Uterus (tissue), 2 donors: Measurements from ENCODE around the gene HAGH.

Experiments
- POLR2A ChIP-seq, 2 donors: fragments of 450-650 bp; IDR thresholded peaks; one replicate each; pipeline ENCODE4 v1.6.1; 2016; ENCODE audit warnings: antibody characterized with exemption in 2 of 2, mild to moderate bottlenecking in 1 of 2, moderate library complexity in 1 of 2
- TF ChIP-seq, protein P1 (sequence below), 4 experiments: fragments of 200-600 bp in 2 of 4; fragments of 450-650 bp in 2 of 4; sonication (generic) in 2 of 4; IDR thresholded peaks; one replicate each; pipeline ENCODE4 v1.5.1; 2016 to 2019; ENCODE audit warnings: antibody characterized with exemption in 4 of 4, mild to moderate bottlenecking in 2 of 4, moderate library complexity in 1 of 4

DNA sequence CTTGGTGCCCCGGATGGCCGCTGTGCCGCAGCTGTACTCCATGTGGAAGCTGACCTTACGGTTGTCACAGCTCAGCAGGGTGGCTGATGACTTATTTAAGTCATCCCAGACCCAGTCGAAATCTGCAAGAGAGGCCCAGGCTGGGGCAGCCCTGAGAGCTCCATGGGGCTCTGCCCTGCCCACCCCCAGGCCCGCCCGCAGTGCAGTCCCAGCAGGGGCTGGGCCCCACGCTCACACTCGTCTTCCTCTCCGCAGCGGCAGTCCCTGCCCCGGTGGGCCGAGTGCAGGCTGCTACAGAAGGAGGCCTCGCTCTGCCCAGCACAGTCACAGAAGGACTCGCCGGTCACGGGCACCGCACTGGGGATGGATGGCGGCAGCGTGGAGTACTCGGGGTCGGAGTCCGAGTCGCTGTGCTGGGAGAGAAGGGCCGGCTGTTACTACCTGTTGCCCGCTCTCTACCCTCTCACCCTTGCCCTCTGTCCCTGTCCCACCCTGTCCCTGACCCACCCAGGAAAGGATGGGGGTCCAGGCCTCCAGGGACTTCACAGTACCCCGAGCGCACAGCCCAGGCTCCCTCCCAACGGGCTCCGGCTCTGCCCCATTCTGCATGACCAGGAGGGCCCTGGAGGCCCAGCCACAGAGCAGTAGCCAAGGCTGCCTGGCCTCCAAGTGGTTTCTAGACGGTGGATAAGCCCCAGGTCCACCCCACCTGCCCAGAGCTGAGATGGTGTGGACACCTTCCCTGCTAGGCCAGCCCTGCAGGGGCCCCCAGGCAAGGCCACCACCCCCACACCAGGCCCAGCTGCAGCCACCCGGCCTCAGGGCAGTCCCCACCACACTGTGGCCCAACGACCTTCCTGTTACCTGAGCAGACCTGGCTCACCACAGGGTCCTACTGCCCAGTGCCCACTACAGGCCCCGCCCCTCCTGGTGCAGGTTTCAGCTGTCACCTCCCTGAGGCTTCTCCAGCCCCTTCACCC lies 48.1 kb downstream of the HAGH start:
- TF ChIP-seq, protein P1, sequence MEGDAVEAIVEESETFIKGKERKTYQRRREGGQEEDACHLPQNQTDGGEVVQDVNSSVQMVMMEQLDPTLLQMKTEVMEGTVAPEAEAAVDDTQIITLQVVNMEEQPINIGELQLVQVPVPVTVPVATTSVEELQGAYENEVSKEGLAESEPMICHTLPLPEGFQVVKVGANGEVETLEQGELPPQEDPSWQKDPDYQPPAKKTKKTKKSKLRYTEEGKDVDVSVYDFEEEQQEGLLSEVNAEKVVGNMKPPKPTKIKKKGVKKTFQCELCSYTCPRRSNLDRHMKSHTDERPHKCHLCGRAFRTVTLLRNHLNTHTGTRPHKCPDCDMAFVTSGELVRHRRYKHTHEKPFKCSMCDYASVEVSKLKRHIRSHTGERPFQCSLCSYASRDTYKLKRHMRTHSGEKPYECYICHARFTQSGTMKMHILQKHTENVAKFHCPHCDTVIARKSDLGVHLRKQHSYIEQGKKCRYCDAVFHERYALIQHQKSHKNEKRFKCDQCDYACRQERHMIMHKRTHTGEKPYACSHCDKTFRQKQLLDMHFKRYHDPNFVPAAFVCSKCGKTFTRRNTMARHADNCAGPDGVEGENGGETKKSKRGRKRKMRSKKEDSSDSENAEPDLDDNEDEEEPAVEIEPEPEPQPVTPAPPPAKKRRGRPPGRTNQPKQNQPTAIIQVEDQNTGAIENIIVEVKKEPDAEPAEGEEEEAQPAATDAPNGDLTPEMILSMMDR (IDR thresholded peaks at IDR 0.05) = no peak
- TF ChIP-seq POLR2A (IDR thresholded peaks at IDR 0.05) = no peak
